Calu3 (cell line): ENCODE data around the gene CFAP61. TPM values are rescaled to one million over a fixed set of nuclear protein-coding genes. Genes with fewer than 3 reads are reported as not detected.

ENCODE experiments used
- BruUV-seq: library from RNA; stranded (reverse); fragments of 400-500 nt; replicated peaks from 2 replicates; lab custom pipeline; 2021; lab: Mats Ljungman, UMichigan
- CTCF ChIA-PET: fragments of 300-600 bp; sonication (Branson Sonifier 250); formaldehyde crosslinking; loops from one replicate; lab custom pipeline; 2022; ENCODE audit warnings: antibody characterized with exemption; lab: Charles Lee
- DNase-seq: peaks from one replicate; pipeline ENCODE4 v3.0.0; 2022
- H3K27ac Mint-ChIP-seq: one replicate; pipeline ENCODE4 v1.8.0; 2022; ENCODE audit warnings: mixed read lengths; ENCODE audit not compliant: unreplicated experiment
- H3K27me3 Mint-ChIP-seq: one replicate; pipeline ENCODE4 v1.8.0; 2022; ENCODE audit warnings: mixed read lengths; ENCODE audit not compliant: unreplicated experiment
- H3K36me3 Mint-ChIP-seq: one replicate; pipeline ENCODE4 v1.8.0; 2022; ENCODE audit warnings: mild to moderate bottlenecking, moderate library complexity, mixed read lengths; ENCODE audit not compliant: insufficient read depth, unreplicated experiment
- H3K4me1 Mint-ChIP-seq: one replicate; pipeline ENCODE4 v1.8.0; 2022; ENCODE audit warnings: mild to moderate bottlenecking, low read depth, mixed read lengths; ENCODE audit not compliant: unreplicated experiment
- H3K4me3 Mint-ChIP-seq: one replicate; pipeline ENCODE4 v1.8.0; 2022; ENCODE audit warnings: mild to moderate bottlenecking, low read depth, moderate library complexity, mixed read lengths; ENCODE audit not compliant: unreplicated experiment
- H3K9me3 Mint-ChIP-seq: one replicate; pipeline ENCODE4 v1.8.0; 2022; ENCODE audit warnings: low read depth, mixed read lengths; ENCODE audit not compliant: unreplicated experiment
- CTCF ChIP-seq: fragments of 200-600 bp; IDR thresholded peaks from one replicate; pipeline ENCODE4 v1.8.0; 2022; ENCODE audit warnings: antibody characterized with exemption; ENCODE audit not compliant: unreplicated experiment
- intact Hi-C: fragments of 100-400 bp; cut with micrococcal nuclease; formaldehyde crosslinking; loops from one replicate; pipeline ENCODE4 v1.10.0; 2022; ENCODE audit not compliant: unreplicated experiment
- total RNA-seq: library from RNA; stranded (reverse); gene quantifications from 2 replicates; pipeline ENCODE4 v1.2.3, GENCODE V29; 2022

The CFAP61 gene
- total RNA-seq, 1 experiment from 2014 or later, result not detected

GRCh38 chr20:20211988-20212518, 159.7 kb downstream of the CFAP61 start:
- CTCF ChIA-PET, result no interaction called here
- no peak for DNase-seq
- Mint-ChIP-seq H3K4me3 (no peak overlapping the region), H3K9me3 (no peaks in the 10 kb centered on the region), H3K36me3 (no peaks in the 10 kb centered on the region), H3K4me1 (no peaks in the 10 kb centered on the region), H3K27ac (no peak overlapping the region), H3K27me3 (peaks cover 13% of the 10 kb centered on the region)
- no TSS peak for BruUV-seq
- intact Hi-C loops, result no loop called here
- no peak for TF ChIP-seq CTCF

- Mint-ChIP-seq H3K9me3 (no peaks in the 10 kb centered on the region), H3K36me3 (no peaks in the 10 kb centered on the region), H3K27ac (no peak overlapping the region), H3K4me3 (no peak overlapping the region), H3K4me1 (no peaks in the 10 kb centered on the region), H3K27me3 (peaks cover 13% of the 10 kb centered on the region)
- CTCF ChIA-PET, result no interaction called here
- no TSS peak for BruUV-seq
- TF ChIP-seq CTCF, result no peak
- no peak for DNase-seq
- intact Hi-C loops, result no loop called here
Observed at GRCh38 chr20:20212675-20213096, 160.4 kb downstream of the CFAP61 start.

- TF ChIP-seq CTCF, result no peak
- Mint-ChIP-seq H3K36me3 (no peaks in the 10 kb centered on the region), H3K27ac (no peak overlapping the region), H3K9me3 (no peaks in the 10 kb centered on the region), H3K4me3 (no peak overlapping the region), H3K4me1 (no peaks in the 10 kb centered on the region), H3K27me3 (peaks cover 13% of the 10 kb centered on the region)
- no TSS peak for BruUV-seq
- DNase-seq, result no peak
- intact Hi-C loops, result no loop called here
- CTCF ChIA-PET, result no interaction called here
Observed at GRCh38 chr20:20213526-20214121, 161.3 kb downstream of the CFAP61 start.

GRCh38 chr20:20214757-20215275, 162.5 kb downstream of the CFAP61 start:
- intact Hi-C loops, result no loop called here
- Mint-ChIP-seq H3K36me3 (no peaks in the 10 kb centered on the region), H3K27me3 (peaks cover 10% of the 10 kb centered on the region), H3K9me3 (no peaks in the 10 kb centered on the region), H3K4me1 (no peaks in the 10 kb centered on the region), H3K27ac (no peak overlapping the region), H3K4me3 (no peak overlapping the region)
- no peak for TF ChIP-seq CTCF
- CTCF ChIA-PET, result no interaction called here
- no peak for DNase-seq
- BruUV-seq, result no TSS peak
